ENCODE measurements around the gene KLK6. TPM values are rescaled to one million over a fixed set of nuclear protein-coding genes. Genes with fewer than 3 reads are reported as not detected.

KLK6 gene
- total RNA-seq, 2 experiments from 2014 or later = not detected

DNA sequence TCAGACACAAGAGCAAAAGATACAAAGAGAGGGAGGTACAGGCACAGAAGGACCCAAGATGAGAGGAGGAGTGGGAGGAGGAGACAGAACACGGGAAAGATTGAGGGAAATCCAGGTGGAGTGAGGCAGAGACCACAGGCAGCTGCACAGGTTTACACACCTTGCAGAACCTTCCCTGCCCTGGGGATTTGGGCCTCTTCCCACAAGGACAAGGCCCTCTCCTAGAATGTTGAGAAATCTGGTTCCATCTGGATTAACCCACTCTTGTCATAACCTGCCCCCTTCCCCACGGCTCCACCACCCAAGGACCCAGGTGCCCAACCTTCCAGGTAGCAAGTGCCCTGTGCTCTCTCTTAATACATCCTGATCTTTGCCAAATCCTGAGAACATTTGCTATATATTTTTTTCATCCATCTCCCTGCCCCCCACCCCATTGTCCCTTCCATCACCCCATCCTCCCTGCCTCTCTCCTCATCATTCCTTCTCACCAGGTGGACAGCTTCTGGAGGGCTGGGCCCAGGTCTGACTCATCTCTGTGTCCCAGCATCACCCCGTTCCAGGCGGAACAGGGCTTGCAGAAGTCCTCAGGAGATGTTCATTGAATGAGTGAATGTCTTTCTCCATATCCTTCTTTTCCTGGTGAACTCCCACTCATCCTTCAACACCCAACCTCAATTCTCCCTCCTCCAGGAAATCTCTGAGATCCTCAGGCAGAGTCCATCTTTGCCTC lies 40.8 kb upstream of the KLK6 start:
- Histone ChIP-seq H3K27me3 (ENCODE audit: control insufficient read depth in 1 of 2, insufficient read depth in 2 of 2, low read length in 2 of 2) (peaks cover 8 to 18% of the 10 kb centered on the region in 2 experiments), H3K4me1 (ENCODE audit: insufficient read depth, low read length) (no peaks in the 10 kb centered on the region), H3K4me3 (ENCODE audit: low read length) (no peak overlapping the region), H3K9me3 (ENCODE audit: control insufficient read depth in 1 of 2, insufficient read depth in 1 of 2, low read length in 2 of 2) (no peaks in the 10 kb centered on the region), H3K27ac (ENCODE audit: low read depth in 1 of 2, low read length in 2 of 2) (no peak overlapping the region), H3K36me3 (ENCODE audit: insufficient read depth, low read length) (no peaks in the 10 kb centered on the region)
- no peak for ATAC-seq (ENCODE audit: poor library complexity)
- no peak overlapping the region for H3K27ac Mint-ChIP-seq
- no peak overlapping the region for H3K4me3 Mint-ChIP-seq
- no peaks in the 10 kb centered on the region for H3K36me3 Mint-ChIP-seq (ENCODE audit: low read depth)
- no peaks in the 10 kb centered on the region for H3K4me1 Mint-ChIP-seq (ENCODE audit: low read depth)
- CTCF ChIA-PET = no interaction called here
- H3K27me3 Mint-ChIP-seq = peaks cover 68% of the 10 kb centered on the region
- TF ChIP-seq, protein P1, sequence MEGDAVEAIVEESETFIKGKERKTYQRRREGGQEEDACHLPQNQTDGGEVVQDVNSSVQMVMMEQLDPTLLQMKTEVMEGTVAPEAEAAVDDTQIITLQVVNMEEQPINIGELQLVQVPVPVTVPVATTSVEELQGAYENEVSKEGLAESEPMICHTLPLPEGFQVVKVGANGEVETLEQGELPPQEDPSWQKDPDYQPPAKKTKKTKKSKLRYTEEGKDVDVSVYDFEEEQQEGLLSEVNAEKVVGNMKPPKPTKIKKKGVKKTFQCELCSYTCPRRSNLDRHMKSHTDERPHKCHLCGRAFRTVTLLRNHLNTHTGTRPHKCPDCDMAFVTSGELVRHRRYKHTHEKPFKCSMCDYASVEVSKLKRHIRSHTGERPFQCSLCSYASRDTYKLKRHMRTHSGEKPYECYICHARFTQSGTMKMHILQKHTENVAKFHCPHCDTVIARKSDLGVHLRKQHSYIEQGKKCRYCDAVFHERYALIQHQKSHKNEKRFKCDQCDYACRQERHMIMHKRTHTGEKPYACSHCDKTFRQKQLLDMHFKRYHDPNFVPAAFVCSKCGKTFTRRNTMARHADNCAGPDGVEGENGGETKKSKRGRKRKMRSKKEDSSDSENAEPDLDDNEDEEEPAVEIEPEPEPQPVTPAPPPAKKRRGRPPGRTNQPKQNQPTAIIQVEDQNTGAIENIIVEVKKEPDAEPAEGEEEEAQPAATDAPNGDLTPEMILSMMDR (IDR thresholded peaks at IDR 0.05) = no peak
- DNase-seq = no peak
- intact Hi-C loops (cut with DNase I, micrococcal nuclease) = no loop called here
- H3K9me3 Mint-ChIP-seq = no peaks in the 10 kb centered on the region
- POLR2A ChIA-PET = no interaction called here

DNA sequence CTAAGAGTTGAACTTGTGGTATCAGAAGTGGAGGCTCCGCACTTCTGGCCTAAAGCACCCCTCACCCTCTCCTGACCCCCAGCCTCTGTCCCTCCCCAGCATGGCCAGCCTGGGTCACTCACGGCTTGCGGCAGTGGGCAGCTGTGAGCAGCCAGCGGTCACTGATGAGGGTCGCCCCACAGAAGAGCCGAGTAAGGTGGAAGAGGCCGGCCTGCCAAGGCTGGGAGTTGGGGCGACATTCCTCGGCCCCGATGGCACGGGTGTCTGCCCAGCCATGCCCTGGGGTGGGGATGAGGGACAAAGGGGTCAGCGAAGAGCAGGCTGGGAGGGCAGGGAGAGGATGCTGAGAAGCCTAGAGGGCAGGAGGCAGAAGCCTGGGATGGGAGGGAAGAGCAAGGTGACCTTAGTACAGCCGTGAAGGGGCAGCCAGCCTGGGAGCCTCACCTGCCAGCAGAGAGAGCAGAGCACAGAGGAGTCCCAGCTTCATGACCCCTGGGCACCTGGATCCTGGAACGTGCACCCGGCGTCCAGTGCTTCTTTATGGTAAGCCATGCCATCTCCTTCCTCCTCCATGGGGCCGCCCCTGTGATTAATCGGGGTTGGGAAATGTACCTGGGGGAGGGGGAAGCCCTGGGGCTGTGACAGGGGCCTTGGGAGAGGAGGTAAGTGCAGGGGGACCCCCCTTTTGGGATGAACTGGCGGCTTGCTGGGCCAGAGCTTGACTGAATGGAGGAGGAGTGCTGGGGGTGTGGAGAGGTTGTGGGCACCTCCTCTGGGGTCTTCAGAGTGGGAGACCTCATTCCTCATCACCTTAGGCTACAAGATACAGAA lies 39.9 kb upstream of the KLK6 start:
- DNase-seq (no peak), ATAC-seq (ENCODE audit: poor library complexity) (no peak)
- no peaks in the 10 kb centered on the region for H3K36me3 ChIP-seq (ENCODE audit: insufficient read depth, low read length)
- Mint-ChIP-seq H3K4me3 (no peak overlapping the region), H3K27me3 (peaks cover 67% of the 10 kb centered on the region), H3K9me3 (no peaks in the 10 kb centered on the region), H3K36me3 (ENCODE audit: low read depth) (no peaks in the 10 kb centered on the region), H3K4me1 (ENCODE audit: low read depth) (no peaks in the 10 kb centered on the region), H3K27ac (no peak overlapping the region)
- intact Hi-C loops (cut with DNase I, micrococcal nuclease) = no loop called here
- no peak overlapping the region for H3K27ac ChIP-seq (ENCODE audit: low read depth in 1 of 2, low read length in 2 of 2)
- no peaks in the 10 kb centered on the region for H3K4me1 ChIP-seq (ENCODE audit: insufficient read depth, low read length)
- H3K27me3 ChIP-seq (ENCODE audit: control insufficient read depth in 1 of 2, insufficient read depth in 2 of 2, low read length in 2 of 2) = peaks cover 8 to 10% of the 10 kb centered on the region in 2 experiments
- TF ChIP-seq, protein P1 (IDR thresholded peaks at IDR 0.05) = no peak
- no peak overlapping the region for H3K4me3 ChIP-seq (ENCODE audit: low read length)
- CTCF ChIA-PET = no interaction called here
- POLR2A ChIA-PET = no interaction called here
- H3K9me3 ChIP-seq (ENCODE audit: control insufficient read depth in 1 of 2, insufficient read depth in 1 of 2, low read length in 2 of 2) = no peaks in the 10 kb centered on the region

DNA sequence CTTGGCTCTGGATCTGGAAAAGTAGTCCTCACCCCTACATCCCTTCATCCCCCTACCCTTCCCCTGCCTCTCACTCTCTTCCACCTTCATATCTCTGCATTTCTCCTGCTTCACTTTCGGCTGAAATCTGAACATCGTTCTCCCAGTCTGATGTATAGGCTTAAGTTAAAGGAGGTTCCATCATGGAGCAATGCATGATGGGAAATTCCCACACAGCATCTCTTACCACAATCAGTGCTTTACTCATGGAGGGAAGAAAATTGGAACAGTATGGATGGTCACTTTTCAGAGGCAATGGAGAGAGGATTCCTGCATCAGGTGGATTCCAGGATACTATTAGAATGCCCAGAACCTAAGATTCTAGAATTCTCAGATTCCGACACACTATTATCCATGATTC lies 38.1 kb upstream of the KLK6 start:
- DNase-seq (no peak), ATAC-seq (ENCODE audit: poor library complexity) (no peak)
- TF ChIP-seq, protein P1 (IDR thresholded peaks at IDR 0.05) = no peak
- Histone ChIP-seq H3K36me3 (ENCODE audit: insufficient read depth, low read length) (no peaks in the 10 kb centered on the region), H3K27me3 (ENCODE audit: control insufficient read depth in 1 of 2, insufficient read depth in 2 of 2, low read length in 2 of 2) (peaks cover 9 to 15% of the 10 kb centered on the region in 2 experiments), H3K27ac (ENCODE audit: low read depth in 1 of 2, low read length in 2 of 2) (no peak overlapping the region), H3K4me3 (ENCODE audit: low read length) (no peak overlapping the region), H3K9me3 (ENCODE audit: control insufficient read depth in 1 of 2, insufficient read depth in 1 of 2, low read length in 2 of 2) (peaks cover 0 to 6% of the 10 kb centered on the region in 2 experiments), H3K4me1 (ENCODE audit: insufficient read depth, low read length) (no peaks in the 10 kb centered on the region)
- intact Hi-C loops (cut with DNase I, micrococcal nuclease) = no loop called here
- H3K4me1 Mint-ChIP-seq (ENCODE audit: low read depth) = no peaks in the 10 kb centered on the region
- ChIA-PET POLR2A (no interaction called here), CTCF (no interaction called here)
- H3K9me3 Mint-ChIP-seq = no peaks in the 10 kb centered on the region
- H3K27me3 Mint-ChIP-seq = peaks cover 60% of the 10 kb centered on the region
- no peak overlapping the region for H3K4me3 Mint-ChIP-seq
- H3K36me3 Mint-ChIP-seq (ENCODE audit: low read depth) = no peaks in the 10 kb centered on the region
- no peak overlapping the region for H3K27ac Mint-ChIP-seq

Data from CD4-positive, alpha-beta T cell (primary cell).